ENCODE data around the gene PRRG2. TPM values are rescaled to one million over a fixed set of nuclear protein-coding genes. Genes with fewer than 3 reads are reported as not detected.

The PRRG2 gene
- total and polyA plus RNA-seq, 9 of the 15 experiments (the other 6 are each of a cell fraction or from before 2014, with no cell fraction given) = 0.06 to 1.1 (median 0.33) TPM

DNA sequence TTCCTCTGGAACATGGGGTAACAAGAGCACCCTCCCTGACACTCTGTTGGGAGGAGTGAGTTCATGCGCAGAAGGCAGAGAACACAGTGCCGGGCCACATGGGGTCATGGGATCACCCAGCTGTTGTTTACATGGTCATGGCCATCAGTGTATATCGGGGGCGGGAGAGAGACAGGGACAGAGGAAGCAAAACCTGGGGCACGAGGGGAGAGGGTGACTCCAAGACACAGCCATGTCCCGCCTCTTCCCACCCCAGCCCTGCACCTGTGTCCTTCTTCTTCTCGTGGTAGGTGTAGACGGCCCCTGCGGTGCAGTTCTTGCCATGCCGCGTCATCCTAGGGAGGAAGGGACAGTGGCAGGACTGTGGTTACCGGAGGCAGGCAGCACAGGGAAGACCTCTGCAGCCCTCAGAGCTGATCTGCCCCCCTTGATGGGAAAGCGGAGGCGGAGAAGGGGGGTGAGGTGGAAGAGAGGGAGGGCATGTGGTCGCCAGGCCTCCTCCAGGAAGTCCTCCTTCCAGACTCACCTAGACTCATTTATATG is 20.7 kb upstream of the PRRG2 start:
- no TSS peak for BruUV-seq (replicated peaks)
- TF ChIP-seq OTX1 (CRISPR knock-in tag; IDR thresholded peaks at IDR 0.05) = no peak
- no peak for TF ChIP-seq SRSF1 (IDR thresholded peaks at IDR 0.05; ENCODE audit: low read depth, low read length)
- TF ChIP-seq NFXL1 (CRISPR knock-in tag; IDR thresholded peaks at IDR 0.05) = no peak
- no peak for TF ChIP-seq L3MBTL2 (IDR thresholded peaks at IDR 0.05)
- no peak for TF ChIP-seq HNRNPH1 (optimal IDR thresholded peaks at IDR 0.05; ENCODE audit: low read depth, low read length)
- TF ChIP-seq MAZ (CRISPR knock-in tag; conservative IDR thresholded peaks at IDR 0.05 in 1 of 2, IDR thresholded peaks at IDR 0.05 in 1 of 2) = no peak
- TF ChIP-seq, protein P1, sequence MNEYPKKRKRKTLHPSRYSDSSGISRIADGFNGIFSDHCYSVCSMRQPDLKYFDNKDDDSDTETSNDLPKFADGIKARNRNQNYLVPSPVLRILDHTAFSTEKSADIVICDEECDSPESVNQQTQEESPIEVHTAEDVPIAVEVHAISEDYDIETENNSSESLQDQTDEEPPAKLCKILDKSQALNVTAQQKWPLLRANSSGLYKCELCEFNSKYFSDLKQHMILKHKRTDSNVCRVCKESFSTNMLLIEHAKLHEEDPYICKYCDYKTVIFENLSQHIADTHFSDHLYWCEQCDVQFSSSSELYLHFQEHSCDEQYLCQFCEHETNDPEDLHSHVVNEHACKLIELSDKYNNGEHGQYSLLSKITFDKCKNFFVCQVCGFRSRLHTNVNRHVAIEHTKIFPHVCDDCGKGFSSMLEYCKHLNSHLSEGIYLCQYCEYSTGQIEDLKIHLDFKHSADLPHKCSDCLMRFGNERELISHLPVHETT (CRISPR knock-in tag; conservative IDR thresholded peaks at IDR 0.05 in 1 of 2, IDR thresholded peaks at IDR 0.05 in 1 of 2) = no peak
- TF ChIP-seq NFE2 (IDR thresholded peaks at IDR 0.05; ENCODE audit: low read depth) = peak; percentile 80
- TF ChIP-seq HNRNPUL1 (IDR thresholded peaks at IDR 0.05; ENCODE audit: low read length) = no peak
- TF ChIP-seq NRF1 (conservative IDR thresholded peaks at IDR 0.05 in 1 of 2, IDR thresholded peaks at IDR 0.05 in 1 of 2) = peak in 1 of 2 experiments; percentile 37; a peak in 1 of 4 replicates
- TF ChIP-seq, protein P2, sequence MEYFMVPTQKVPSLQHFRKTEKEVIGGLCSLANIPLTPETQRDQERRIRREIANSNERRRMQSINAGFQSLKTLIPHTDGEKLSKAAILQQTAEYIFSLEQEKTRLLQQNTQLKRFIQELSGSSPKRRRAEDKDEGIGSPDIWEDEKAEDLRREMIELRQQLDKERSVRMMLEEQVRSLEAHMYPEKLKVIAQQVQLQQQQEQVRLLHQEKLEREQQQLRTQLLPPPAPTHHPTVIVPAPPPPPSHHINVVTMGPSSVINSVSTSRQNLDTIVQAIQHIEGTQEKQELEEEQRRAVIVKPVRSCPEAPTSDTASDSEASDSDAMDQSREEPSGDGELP (CRISPR knock-in tag; IDR thresholded peaks at IDR 0.05; ENCODE audit: borderline replicate concordance) = peak; percentile 73
- no peak for TF ChIP-seq ARHGAP35 (IDR thresholded peaks at IDR 0.05; ENCODE audit: partially characterized antibody)
- TF ChIP-seq, protein P3, sequence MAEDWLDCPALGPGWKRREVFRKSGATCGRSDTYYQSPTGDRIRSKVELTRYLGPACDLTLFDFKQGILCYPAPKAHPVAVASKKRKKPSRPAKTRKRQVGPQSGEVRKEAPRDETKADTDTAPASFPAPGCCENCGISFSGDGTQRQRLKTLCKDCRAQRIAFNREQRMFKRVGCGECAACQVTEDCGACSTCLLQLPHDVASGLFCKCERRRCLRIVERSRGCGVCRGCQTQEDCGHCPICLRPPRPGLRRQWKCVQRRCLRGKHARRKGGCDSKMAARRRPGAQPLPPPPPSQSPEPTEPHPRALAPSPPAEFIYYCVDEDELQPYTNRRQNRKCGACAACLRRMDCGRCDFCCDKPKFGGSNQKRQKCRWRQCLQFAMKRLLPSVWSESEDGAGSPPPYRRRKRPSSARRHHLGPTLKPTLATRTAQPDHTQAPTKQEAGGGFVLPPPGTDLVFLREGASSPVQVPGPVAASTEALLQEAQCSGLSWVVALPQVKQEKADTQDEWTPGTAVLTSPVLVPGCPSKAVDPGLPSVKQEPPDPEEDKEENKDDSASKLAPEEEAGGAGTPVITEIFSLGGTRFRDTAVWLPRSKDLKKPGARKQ (CRISPR knock-in tag; IDR thresholded peaks at IDR 0.05) = no peak
- no peak for TF ChIP-seq NELFE (IDR thresholded peaks at IDR 0.05; ENCODE audit: insufficient read depth, insufficient read length)
- TF ChIP-seq, protein P4, sequence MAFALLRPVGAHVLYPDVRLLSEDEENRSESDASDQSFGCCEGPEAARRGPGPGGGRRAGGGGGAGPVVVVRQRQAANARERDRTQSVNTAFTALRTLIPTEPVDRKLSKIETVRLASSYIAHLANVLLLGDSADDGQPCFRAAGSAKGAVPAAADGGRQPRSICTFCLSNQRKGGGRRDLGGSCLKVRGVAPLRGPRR (CRISPR knock-in tag; IDR thresholded peaks at IDR 0.05) = no peak

More for the DNA sequence above, 20.7 kb upstream of the PRRG2 start:
- no peaks in the 10 kb centered on the region for H3K27me3 ChIP-seq (ENCODE audit: control insufficient read depth in 2 of 2, insufficient read depth in 2 of 2, low read length in 2 of 2)
- peak overlapping the region; percentile 48; the same call in 2 of the 3 replicates for H3K27ac ChIP-seq (ENCODE audit: extremely low read depth, low read depth, low read length)
- peaks cover 32% of the 10 kb centered on the region for H3K79me2 ChIP-seq (ENCODE audit: control insufficient read depth, insufficient read depth, low read length)
- H4K20me1 ChIP-seq (replicated peaks; ENCODE audit: control insufficient read depth, insufficient read depth, low read length) = no peaks in the 10 kb centered on the region; the same call in 1 of the 2 replicates
- H3K36me3 ChIP-seq (ENCODE audit: control insufficient read depth, insufficient read depth, low read length) = peaks cover 63% of the 10 kb centered on the region
- intact Hi-C loops (cut with micrococcal nuclease) (no loop called here), in situ Hi-C loops (cut with MboI) (no loop called here)
- no peaks in the 10 kb centered on the region for H3K9me1 ChIP-seq (ENCODE audit: control insufficient read depth, insufficient read depth, low read length)
- no peak overlapping the region for H2AFZ ChIP-seq (ENCODE audit: low read depth, low read length)
- peak overlapping the region; percentile 52 for H3K4me2 ChIP-seq (ENCODE audit: insufficient read depth, low read length)
- DNase-seq (ENCODE audit: extremely low read depth in 1 of 4, low spot score in 3 of 4) (peak; percentile 47 to 60 (median 52)), ATAC-seq (peak; percentile 52), FAIRE-seq (no peak)
- H3K4me1 ChIP-seq (replicated peaks in 1 of 2; ENCODE audit: control insufficient read depth in 2 of 2, insufficient read depth in 2 of 2, low read length in 2 of 2) = peaks cover 12 to 34% of the 10 kb centered on the region in 2 experiments
- H3K4me3 ChIP-seq = no peak overlapping the region
- H3K9ac ChIP-seq (ENCODE audit: insufficient read depth in 1 of 2, low read depth in 2 of 2, low read length in 2 of 2) = peak overlapping the region; percentile 31 to 88
- ChIA-PET CTCF (ENCODE audit: low intra/inter-chr PET ratio) (interaction anchor here (2.3 kb wide), 1 partner anchor 11 kb away, joined by 11 read pairs; no protein-coding TSS in a partner anchor), POLR2A (interaction anchor here (0.6 to 2.1 kb wide), 5 partner anchors 10 to 275 kb away, joined by 3 to 6 read pairs (median 5); partner anchors contain the start of gene RPS11)
- whole genome bisulfite sequencing (ENCODE audit: insufficient coverage, low coverage, missing lambda C conversion rate) = 47% methylated on average over 12 of the region's 15 CpGs
- no peaks in the 10 kb centered on the region for H3K9me3 ChIP-seq (replicated peaks; ENCODE audit: control insufficient read depth, insufficient read depth, low read depth, low read length)
